Stimulated activated CD8-positive, alpha-beta memory T cell treated with anti-CD3 and anti-CD28 coated beads, Interleukin-15, amount 100 ng/mL, for 24 hours (primary cell): ENCODE results near the gene DNAH14.
"Not testable (repeated sequence)": the region's sequence is repeated elsewhere in the genome, so short reads cannot be mapped to it uniquely, and the experiment has no call there.

Source experiments
- DNase-seq: peaks from one replicate; pipeline ENCODE4 v3.0.0-alpha.2; 2020; ENCODE audit warnings: low read depth

The DNAH14 gene

GRCh38 chr1:224929335-224930237 lies at the start of gene DNAH14:
DNAH14 (plus strand) TSS chr1:224929675; CDS start chr1:224952703, 23,028 bp downstream.
- DNase-seq, result no peak

GRCh38 chr1:224880593-224881307 lies 48.7 kb upstream of the DNAH14 start:
- no peak for DNase-seq

- not testable (repeated sequence) for DNase-seq
These were observed 48.2 kb upstream of the DNAH14 start for GRCh38 chr1:224881308-224881692.

GRCh38 chr1:224881762-224882211 lies 47.7 kb upstream of the DNAH14 start:
- no peak for DNase-seq

GRCh38 chr1:224882264-224882663 lies 47.2 kb upstream of the DNAH14 start:
- no peak for DNase-seq

GRCh38 chr1:224883091-224883490 lies 46.4 kb upstream of the DNAH14 start:
- DNase-seq, result no peak

- no peak for DNase-seq
These were observed 45.1 kb upstream of the DNAH14 start for GRCh38 chr1:224884361-224884801.

GRCh38 chr1:224885376-224885775 lies 44.1 kb upstream of the DNAH14 start:
- not testable (repeated sequence) for DNase-seq

GRCh38 chr1:224894915-224895314 lies 34.6 kb upstream of the DNAH14 start:
- DNase-seq, result no peak

GRCh38 chr1:224896130-224896781 lies 33.2 kb upstream of the DNAH14 start:
- DNase-seq, result no peak

GRCh38 chr1:224897529-224898327 lies 31.7 kb upstream of the DNAH14 start:
- DNase-seq, result no peak

- no peak for DNase-seq
These were observed 30.5 kb upstream of the DNAH14 start for GRCh38 chr1:224898937-224899336.

- no peak for DNase-seq
These were observed 29.3 kb upstream of the DNAH14 start for GRCh38 chr1:224900062-224900630.

- no peak for DNase-seq
These were observed 28.2 kb upstream of the DNAH14 start for GRCh38 chr1:224901087-224901810.

GRCh38 chr1:224903955-224904354 lies 25.5 kb upstream of the DNAH14 start:
- no peak for DNase-seq

- no peak for DNase-seq
These were observed 23.1 kb upstream of the DNAH14 start for GRCh38 chr1:224906340-224906739.

- DNase-seq, result no peak
These were observed 18.3 kb upstream of the DNAH14 start for GRCh38 chr1:224911217-224911616.

GRCh38 chr1:224914292-224914900 lies 15.1 kb upstream of the DNAH14 start:
- no peak for DNase-seq

GRCh38 chr1:224919508-224919907 lies 10.0 kb upstream of the DNAH14 start:
- DNase-seq, result no peak

GRCh38 chr1:224920930-224921329 lies 8.5 kb upstream of the DNAH14 start:
- DNase-seq, result no peak
